HL-60 (cell line): Measurements from ENCODE around the gene TMCC3.

Experiments used
- DNase-seq, 2 experiments: peaks; one replicate each; pipeline ENCODE4 v3.0.0-alpha.2; 2010 to 2020; ENCODE audit warnings: low read depth in 1 of 2, low spot score in 1 of 2
- H3K27ac ChIP-seq: fragments of 250-450 bp; sonication (Bioruptor Pico); replicated peaks from 2 replicates; pipeline ENCODE4 v1.5.1; 2020; ENCODE audit warnings: mild to moderate bottlenecking, moderate library complexity
- H3K27me3 ChIP-seq: fragments of 250-450 bp; sonication (Bioruptor Pico); 2 replicates; pipeline ENCODE4 v1.5.1; 2021; ENCODE audit warnings: mild to moderate bottlenecking, moderate library complexity; ENCODE audit not compliant: insufficient read depth, poor library complexity, severe bottlenecking
- H3K4me3 ChIP-seq: replicated peaks from 2 replicates; pipeline ENCODE4 v1.5.1; 2011; ENCODE audit warnings: mild to moderate bottlenecking, control low read depth, low read length; ENCODE audit not compliant: insufficient read depth
- CTCF ChIP-seq: IDR thresholded peaks from one replicate; pipeline ENCODE4 v1.5.1; 2011; ENCODE audit warnings: low read length, control low read depth, inconsistent platforms; ENCODE audit not compliant: insufficient read depth
- GABPA ChIP-seq: IDR thresholded peaks from 2 replicates; pipeline ENCODE4 v1.6.1; 2012; ENCODE audit warnings: low read depth
- POLR2AphosphoS5 ChIP-seq: IDR thresholded peaks from 2 replicates; pipeline ENCODE4 v1.6.1; 2012; ENCODE audit warnings: low read depth
- REST ChIP-seq: IDR thresholded peaks from 2 replicates; pipeline ENCODE4 v1.6.1; 2012; ENCODE audit warnings: low read depth; ENCODE audit not compliant: insufficient replicate concordance
- SPI1 ChIP-seq: IDR thresholded peaks from 2 replicates; pipeline ENCODE4 v1.6.1; 2012; ENCODE audit warnings: low read depth, mild to moderate bottlenecking, borderline replicate concordance

Gene TMCC3

GRCh38 chr12:94592080-94592479 is 58.3 kb downstream of the TMCC3 start:
- TF ChIP-seq SPI1 (no peak), CTCF (no peak), GABPA (no peak), REST (no peak), POLR2AphosphoS5 (no peak)
- H3K27ac ChIP-seq: no peak overlapping the region
- no peak for DNase-seq
- no peak overlapping the region for H3K4me3 ChIP-seq
- H3K27me3 ChIP-seq: no peaks in the 10 kb centered on the region

GRCh38 chr12:94590428-94590827 is 59.9 kb downstream of the TMCC3 start:
- Histone ChIP-seq H3K27ac (no peak overlapping the region), H3K4me3 (no peak overlapping the region), H3K27me3 (no peaks in the 10 kb centered on the region)
- no peak for TF ChIP-seq SPI1
- TF ChIP-seq REST: no peak
- TF ChIP-seq POLR2AphosphoS5: no peak
- TF ChIP-seq GABPA: no peak
- no peak for TF ChIP-seq CTCF
- DNase-seq: no peak

GRCh38 chr12:94589591-94590001 is 60.8 kb downstream of the TMCC3 start:
- H3K27ac ChIP-seq: no peak overlapping the region
- TF ChIP-seq REST (no peak), SPI1 (no peak), POLR2AphosphoS5 (no peak), GABPA (no peak), CTCF (no peak)

More at GRCh38 chr12:94589591-94590001, 60.8 kb downstream of the TMCC3 start:
- Histone ChIP-seq H3K4me3 (no peak overlapping the region), H3K27me3 (no peaks in the 10 kb centered on the region)
- DNase-seq: no peak
